Activated T-cell treated with anti-CD3 and anti-CD28 coated beads, Interleukin-2, amount 50 U/mL, for 1 hour (primary cell): ENCODE measurements around the gene GFER.

Source experiments
- DNase-seq: peaks from one replicate; pipeline ENCODE4 v3.0.0-alpha.2; 2020

Gene GFER

GRCh38 chr16:1991588-1991947 is 7.6 kb downstream of the GFER start:
- no peak for DNase-seq

GRCh38 chr16:1991948-1992703 is 8.1 kb downstream of the GFER start:
- DNase-seq: peak; percentile 98

- no peak for DNase-seq
Measured at GRCh38 chr16:1992704-1993317, 8.8 kb downstream of the GFER start.

- DNase-seq: no peak
Measured at GRCh38 chr16:1993731-1994131, 9.7 kb downstream of the GFER start.

GRCh38 chr16:1997494-1998359 is 13.7 kb downstream of the GFER start:
- DNase-seq: no peak

- no peak for DNase-seq
Measured at GRCh38 chr16:1998360-1998835, 14.4 kb downstream of the GFER start.

GRCh38 chr16:1998852-1999801 is 15.1 kb downstream of the GFER start:
- no peak for DNase-seq

GRCh38 chr16:1999866-2000514 is 16.0 kb downstream of the GFER start:
- DNase-seq: no peak

- DNase-seq: no peak
Measured at GRCh38 chr16:2001035-2001434, 17.0 kb downstream of the GFER start.

GRCh38 chr16:2001456-2002355 is 17.7 kb downstream of the GFER start:
- no peak for DNase-seq

GRCh38 chr16:2002406-2003230 is 18.6 kb downstream of the GFER start:
- DNase-seq: no peak

GRCh38 chr16:2003231-2003826 is 19.3 kb downstream of the GFER start:
- no peak for DNase-seq

GRCh38 chr16:2003827-2004641 is 20.0 kb downstream of the GFER start:
- DNase-seq: peak; percentile 89

- no peak for DNase-seq
Measured at GRCh38 chr16:2004795-2005517, 21.0 kb downstream of the GFER start.

- DNase-seq: no peak
Measured at GRCh38 chr16:2005646-2006045, 21.7 kb downstream of the GFER start.

GRCh38 chr16:2006317-2006716 is 22.3 kb downstream of the GFER start:
- DNase-seq: no peak

- no peak for DNase-seq
Measured at GRCh38 chr16:2007081-2007836, 23.3 kb downstream of the GFER start.
